Subcutaneous adipose tissue (tissue), 4 donors: ENCODE measurements around the gene TRAF3IP3. TPM values are rescaled to one million over a fixed set of nuclear protein-coding genes. Genes with fewer than 3 reads are reported as not detected.

Source experiments
- CTCF ChIP-seq: fragments of 450-650 bp; IDR thresholded peaks from one replicate; pipeline ENCODE4 v1.5.1; 2016; ENCODE audit warnings: low read depth, mild to moderate bottlenecking, control low read depth, antibody characterized with exemption, moderate library complexity
- total RNA-seq, 4 donors: library from RNA; depleted of rRNA; stranded (reverse); fragments of >200 nt; gene quantifications; one replicate each; pipeline ENCODE4 v1.1.0, GENCODE V29; 2016

The TRAF3IP3 gene
- total RNA-seq, 4 donors from 2014 or later: 0.94 to 10.7 (median 3.1) TPM

DNA sequence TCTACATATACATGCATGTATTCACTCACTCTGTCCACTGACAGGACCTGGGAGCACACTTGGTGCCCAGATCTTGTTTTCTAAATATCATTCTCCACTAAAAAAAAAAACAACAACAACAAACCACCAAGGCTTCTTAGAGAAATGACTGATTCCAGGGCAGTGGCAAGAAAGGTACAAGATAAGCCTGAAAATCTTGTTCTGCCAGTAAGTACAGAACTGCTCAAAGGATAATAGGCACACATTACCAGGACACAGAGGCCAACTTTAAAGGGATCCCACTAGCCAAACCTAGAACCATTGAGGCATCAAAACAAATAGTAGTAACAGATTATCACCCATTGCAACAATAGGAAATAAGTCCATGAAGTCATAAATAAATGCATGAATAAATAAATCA is 40.5 kb upstream of the TRAF3IP3 start:
- TF ChIP-seq CTCF: no peak

DNA sequence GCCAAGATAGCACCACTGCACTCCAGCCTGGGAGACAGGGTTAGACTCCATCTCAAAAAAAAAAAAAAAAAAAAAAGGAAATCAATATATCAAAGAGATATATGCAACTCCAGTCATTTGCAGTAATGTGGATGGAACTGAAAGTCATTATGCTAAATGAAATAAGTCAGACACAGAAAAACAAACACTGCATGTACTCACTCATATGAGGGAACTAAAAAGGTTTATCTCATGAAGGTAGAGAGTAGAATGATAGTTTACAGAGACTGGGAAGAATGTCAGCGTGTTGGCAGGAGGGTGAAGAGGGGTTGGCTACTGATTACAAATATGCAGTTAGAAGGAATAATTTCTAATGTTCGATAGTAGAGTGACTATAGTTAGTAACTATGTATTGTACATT is 38.0 kb upstream of the TRAF3IP3 start:
- TF ChIP-seq CTCF: no peak

DNA sequence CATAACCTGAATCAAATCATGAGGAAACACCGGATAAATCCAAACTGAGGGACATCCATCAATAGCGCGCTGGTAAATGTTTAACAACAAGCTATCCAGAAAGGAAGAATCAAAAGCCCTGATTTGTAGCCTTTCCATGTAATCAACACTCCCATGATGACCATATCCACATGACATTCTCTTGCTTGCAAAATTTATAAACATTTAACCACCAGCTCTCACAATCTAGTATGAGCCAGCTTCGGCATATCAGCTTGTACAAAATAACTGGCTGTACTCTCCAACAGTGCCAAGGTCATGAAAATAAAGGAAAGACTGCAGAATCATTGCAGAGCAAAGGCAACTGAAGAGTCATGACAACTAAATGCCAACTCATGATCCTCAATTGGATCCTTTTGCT is 35.5 kb upstream of the TRAF3IP3 start:
- TF ChIP-seq CTCF: no peak

DNA sequence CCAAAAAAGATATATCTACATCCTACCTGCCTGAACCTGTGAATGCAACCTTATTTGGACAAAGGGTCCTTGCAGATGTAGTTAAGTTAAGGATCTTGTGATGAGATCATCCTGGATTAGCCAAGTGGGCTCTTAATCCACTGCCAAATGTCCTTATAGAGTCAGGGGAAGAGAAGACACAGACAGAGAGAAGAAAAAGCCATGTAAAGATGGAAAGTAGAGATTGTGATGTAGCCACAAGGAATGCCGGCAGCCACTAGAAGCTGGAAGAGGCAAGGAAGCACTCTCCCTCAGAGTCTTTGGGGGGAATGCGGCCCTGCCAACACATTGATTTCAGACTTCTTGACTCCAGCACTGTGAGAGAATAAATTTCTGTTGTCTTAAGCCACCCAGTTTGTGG is 35.0 kb upstream of the TRAF3IP3 start:
- TF ChIP-seq CTCF: no peak

DNA sequence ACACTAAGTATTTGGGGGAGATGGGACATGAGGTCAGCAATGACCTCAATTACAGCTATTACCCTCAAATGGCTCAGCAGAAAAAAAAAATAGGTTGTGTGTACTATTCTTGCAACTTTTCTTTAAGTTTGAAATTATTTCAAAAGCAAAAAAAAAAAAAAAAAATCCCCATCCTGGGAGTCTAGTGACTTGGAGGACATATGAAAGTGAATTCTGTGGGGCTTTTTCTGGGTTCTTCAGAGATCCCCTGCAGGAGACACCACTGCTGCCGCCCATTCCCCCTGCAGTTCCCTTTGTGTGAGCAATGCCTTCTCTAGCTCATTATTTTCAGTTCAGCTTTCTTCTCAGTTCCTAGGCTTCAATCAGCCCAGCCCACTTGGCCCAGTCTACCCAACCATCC is 34.5 kb upstream of the TRAF3IP3 start:
- no peak for TF ChIP-seq CTCF

DNA sequence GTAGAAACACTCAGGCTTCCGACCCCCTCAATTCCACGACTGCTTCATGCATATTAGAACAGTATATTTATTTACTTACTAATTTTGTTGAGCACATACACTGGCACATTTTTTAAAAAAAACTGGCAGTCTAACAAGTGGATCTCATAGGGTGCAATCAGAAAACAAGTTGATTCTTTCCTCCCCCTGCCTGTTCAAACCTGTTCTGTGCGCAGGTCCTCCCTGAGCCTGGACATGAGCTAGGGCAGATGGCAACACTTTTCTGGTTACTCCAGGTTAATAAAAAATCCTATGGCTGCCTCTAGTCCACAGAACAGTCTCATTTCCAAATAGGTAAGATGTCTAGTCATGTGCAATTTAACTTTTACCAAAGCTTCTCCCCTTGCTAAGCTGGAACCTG is 32.6 kb upstream of the TRAF3IP3 start:
- TF ChIP-seq CTCF: no peak

DNA sequence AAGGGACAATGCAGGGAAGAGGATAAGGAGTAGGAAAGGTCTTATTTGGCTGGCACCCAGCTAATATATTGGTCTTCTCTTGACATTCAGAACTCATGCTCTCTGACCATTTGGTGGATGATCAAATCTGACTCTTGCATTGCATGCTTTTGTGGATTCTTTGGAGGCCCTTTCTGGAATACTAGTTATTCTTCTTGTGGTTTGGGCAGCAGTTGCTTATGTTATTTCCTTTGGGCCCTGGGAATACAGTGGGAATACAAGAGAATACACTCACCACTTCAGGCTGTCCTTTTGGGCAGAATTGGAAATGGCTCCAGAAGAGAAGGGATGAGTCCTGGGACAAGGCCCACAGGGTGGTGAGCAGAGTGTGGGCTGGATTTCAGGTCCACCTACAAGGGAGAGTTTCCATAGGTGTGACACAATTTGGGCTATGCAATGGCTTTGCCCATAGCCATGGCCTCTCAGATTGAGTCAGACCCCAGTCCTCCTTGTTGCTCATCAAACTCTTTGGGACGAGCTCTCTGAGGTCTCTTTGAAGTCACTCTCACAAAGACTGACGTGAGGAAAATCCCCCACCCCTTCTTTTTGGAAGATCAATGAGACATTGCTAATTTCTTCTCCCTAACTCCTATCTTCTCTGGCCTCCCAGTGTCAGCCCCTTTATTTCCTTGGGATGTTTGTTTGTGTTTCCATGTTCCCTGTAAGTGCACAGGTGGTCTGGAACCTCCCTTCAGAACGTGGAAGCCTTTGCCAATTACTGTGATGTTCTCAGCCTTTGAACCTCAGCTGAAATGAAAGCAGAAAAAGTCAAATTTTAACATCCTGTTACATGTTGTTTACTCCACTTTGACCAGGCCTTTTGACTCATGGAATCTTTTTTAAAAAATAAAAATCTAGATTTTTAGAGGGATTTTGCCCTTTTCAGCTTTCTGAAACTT is 31.8 kb upstream of the TRAF3IP3 start:
- no peak for TF ChIP-seq CTCF
